Keratinocyte (primary cell): ENCODE measurements around the gene TTN. TPM values are rescaled to one million over a fixed set of nuclear protein-coding genes. Genes with fewer than 3 reads are reported as not detected.

Experiments used
- DNase-seq: peaks from one replicate; pipeline ENCODE4 v3.0.0-alpha.2; 2011; ENCODE audit warnings: low read depth, missing footprints, low spot score
- FAIRE-seq: peaks from 2 replicates; lab custom pipeline; 2011; peaks lifted over from hg19 to GRCh38; lab: Jason Lieb, UNC
- H2AFZ ChIP-seq: 2 replicates; pipeline ENCODE4 v1.6.0; 2012; ENCODE audit warnings: low read length, control low read depth, inconsistent platforms; ENCODE audit not compliant: control insufficient read depth
- H3K27ac ChIP-seq: 2 replicates; pipeline ENCODE4 v1.5.1; 2011; ENCODE audit warnings: low read length; ENCODE audit not compliant: control insufficient read depth, insufficient read depth
- H3K27me3 ChIP-seq: 3 replicates; pipeline ENCODE4 v1.6.0; 2011; ENCODE audit warnings: low read length; ENCODE audit not compliant: control insufficient read depth, insufficient read depth; ENCODE audit errors: extremely low read depth
- H3K36me3 ChIP-seq, 2 experiments: 2 replicates in 1 of 2; 3 replicates in 1 of 2; pipeline ENCODE4 v1.5.1; 2011; ENCODE audit warnings: low read length in 2 of 2, mild to moderate bottlenecking in 1 of 2; ENCODE audit not compliant: control insufficient read depth in 2 of 2, insufficient read depth in 2 of 2; ENCODE audit errors: extremely low read depth in 1 of 2
- H3K4me1 ChIP-seq: 3 replicates; pipeline ENCODE4 v1.5.1; 2011; ENCODE audit warnings: low read length; ENCODE audit not compliant: control insufficient read depth, insufficient read depth; ENCODE audit errors: extremely low read depth
- H3K4me2 ChIP-seq: 3 replicates; pipeline ENCODE4 v1.6.0; 2011; ENCODE audit warnings: low read depth, low read length; ENCODE audit not compliant: control insufficient read depth, insufficient read depth; ENCODE audit errors: extremely low read depth
- H3K4me3 ChIP-seq, 3 experiments: fragments of 200-600 bp in 1 of 3; sonication (generic) in 1 of 3; 2 replicates in 2 of 3; 3 replicates in 1 of 3; pipeline ENCODE4 v1.5.1; 2011 to 2016; ENCODE audit warnings: low read length in 3 of 3, mild to moderate bottlenecking in 3 of 3, control low read depth in 2 of 3, inconsistent platforms in 1 of 3, low read depth in 1 of 3, mixed read lengths in 1 of 3, mixed run types in 1 of 3, moderate library complexity in 1 of 3; ENCODE audit not compliant: control insufficient read depth in 2 of 3, insufficient read depth in 2 of 3; ENCODE audit errors: extremely low read depth in 1 of 3
- H3K79me2 ChIP-seq: 2 replicates; pipeline ENCODE4 v1.6.0; 2012; ENCODE audit warnings: low read length; ENCODE audit not compliant: control insufficient read depth, insufficient read depth
- H3K9ac ChIP-seq: 3 replicates; pipeline ENCODE4 v1.6.0; 2011; ENCODE audit warnings: low read length; ENCODE audit not compliant: control insufficient read depth, insufficient read depth; ENCODE audit errors: extremely low read depth
- H3K9me1 ChIP-seq: 3 replicates; pipeline ENCODE4 v1.6.0; 2011; ENCODE audit warnings: low read length; ENCODE audit not compliant: control insufficient read depth, insufficient read depth; ENCODE audit errors: extremely low read depth
- H3K9me3 ChIP-seq: 2 replicates; pipeline ENCODE4 v1.5.1; 2012; ENCODE audit warnings: low read depth, low read length; ENCODE audit not compliant: control insufficient read depth
- H4K20me1 ChIP-seq: 3 replicates; pipeline ENCODE4 v1.6.0; 2011; ENCODE audit warnings: low read length; ENCODE audit not compliant: control insufficient read depth, insufficient read depth; ENCODE audit errors: extremely low read depth
- CTCF ChIP-seq, 3 experiments: IDR thresholded peaks in 1 of 3; conservative IDR thresholded peaks in 1 of 3; optimal IDR thresholded peaks in 1 of 3; 2 replicates in 2 of 3; 3 replicates in 1 of 3; pipeline versions ENCODE3 to v1.5.1; 2011; ENCODE audit warnings: low read length in 3 of 3, mild to moderate bottlenecking in 3 of 3, moderate library complexity in 2 of 3, control low read depth in 1 of 3, inconsistent platforms in 1 of 3; ENCODE audit not compliant: insufficient read depth in 2 of 3; ENCODE audit errors: extremely low read depth in 1 of 3
- EZH2 ChIP-seq: IDR thresholded peaks from one replicate; pipeline ENCODE4 v1.6.1; 2012; ENCODE audit warnings: inconsistent platforms, mild to moderate bottlenecking, low read length, moderate library complexity
- dilution Hi-C: fragments of 300-500 bp; cut with MboI; formaldehyde crosslinking; loops from one replicate; pipeline ENCODE4 v1.7.0; 2020; ENCODE audit warnings: low sequenced_read_pairs; ENCODE audit not compliant: extremely low pct_ligation_motif_present
- polyA plus RNA-seq, 5 experiments: library from polyadenylated mRNA; depleted of rRNA in 3 of 5; stranded (reverse) in 3 of 5; stranded (forward) in 1 of 5; unstranded in 1 of 5; fragments of >200 nt; gene quantifications; 1 replicate in 1 of 5; 2 replicates in 3 of 5; 3 replicates in 1 of 5; pipeline versions ENCODE4 v1.2.1 to v1.2.3, GENCODE V29; 2011 to 2012; ENCODE audit warnings: missing spikeins in 2 of 5, low read depth in 1 of 5, low replicate concordance in 1 of 5

Gene TTN
- polyA plus RNA-seq, 1 donor (not counting 4 experiments of a cell fraction or from before 2014, with no cell fraction given), result 0.01 TPM

GRCh38 chr2:178689808-178690207, 117.4 kb downstream of the TTN start:
- no peak overlapping the region for H2AFZ ChIP-seq
- TF ChIP-seq EZH2, result no peak
- TF ChIP-seq CTCF (optimal IDR thresholded peaks at IDR 0.05 in 1 of 3, IDR thresholded peaks at IDR 0.05 in 1 of 3, conservative IDR thresholded peaks at IDR 0.05 in 1 of 3; ENCODE audit: extremely low read depth in 1 of 3, insufficient read depth in 2 of 3, low read length in 3 of 3), result no peak
- H3K36me3 ChIP-seq, result no peaks in the 10 kb centered on the region
- no peak overlapping the region for H3K9ac ChIP-seq
- dilution Hi-C loops, result no loop called here
- no peak for FAIRE-seq
- H3K27ac ChIP-seq, result no peak overlapping the region
- no peaks in the 10 kb centered on the region for H3K9me1 ChIP-seq
- no peaks in the 10 kb centered on the region for H3K4me1 ChIP-seq
- H3K9me3 ChIP-seq, result no peaks in the 10 kb centered on the region
- H3K79me2 ChIP-seq, result no peaks in the 10 kb centered on the region
- H3K4me2 ChIP-seq, result no peak overlapping the region
- H4K20me1 ChIP-seq, result no peaks in the 10 kb centered on the region
- H3K27me3 ChIP-seq, result no peaks in the 10 kb centered on the region
- DNase-seq, result no peak
- no peak overlapping the region for H3K4me3 ChIP-seq

- no peaks in the 10 kb centered on the region for H3K36me3 ChIP-seq
- H3K4me2 ChIP-seq, result no peak overlapping the region
- TF ChIP-seq CTCF (optimal IDR thresholded peaks at IDR 0.05 in 1 of 3, IDR thresholded peaks at IDR 0.05 in 1 of 3, conservative IDR thresholded peaks at IDR 0.05 in 1 of 3; ENCODE audit: extremely low read depth in 1 of 3, insufficient read depth in 2 of 3, low read length in 3 of 3), result no peak
- TF ChIP-seq EZH2, result no peak
- no peaks in the 10 kb centered on the region for H3K9me1 ChIP-seq
- FAIRE-seq, result no peak
- no peaks in the 10 kb centered on the region for H4K20me1 ChIP-seq
- H2AFZ ChIP-seq, result no peak overlapping the region
- no peaks in the 10 kb centered on the region for H3K4me1 ChIP-seq
- no peak overlapping the region for H3K9ac ChIP-seq
- DNase-seq, result no peak
- no peaks in the 10 kb centered on the region for H3K9me3 ChIP-seq
- no peaks in the 10 kb centered on the region for H3K79me2 ChIP-seq
- dilution Hi-C loops, result no loop called here
- no peak overlapping the region for H3K27ac ChIP-seq
- H3K27me3 ChIP-seq, result no peaks in the 10 kb centered on the region
- no peak overlapping the region for H3K4me3 ChIP-seq
Measured at GRCh38 chr2:178683877-178684276, 123.3 kb downstream of the TTN start.
